ENCODE measurements around the gene OR1A1.
A peak's percentile ranks its signal among the peaks of the same experiment; 100 is the strongest.
"Not testable (repeated sequence)": the region's sequence is repeated elsewhere in the genome, so short reads cannot be mapped to it uniquely, and the experiment has no call there.

OR1A1 gene

GRCh38 chr17:3207367-3207766, at the start of gene OR1A1:
OR1A1 (plus strand) TSS chr17:3207667; CDS start chr17:3215621, 7,954 bp downstream.
- ATAC-seq (replicated peaks) (no peak), DNase-seq (no peak)
- H3K4me1 Mint-ChIP-seq, result no peaks in the 10 kb centered on the region
- H3K27me3 Mint-ChIP-seq, result peaks cover 17 to 27% of the 10 kb centered on the region in 2 donors
- H3K27ac Mint-ChIP-seq, result no peak within 1 kb of the TSS
- peaks cover 15 to 16% of the 10 kb centered on the region in 2 donors for H3K9me3 Mint-ChIP-seq
- H3K4me3 Mint-ChIP-seq, result no peak within 1 kb of the TSS
- peaks cover 1 to 11% of the 10 kb centered on the region in 2 donors for H3K36me3 Mint-ChIP-seq

GRCh38 chr17:3167574-3167973, 39.9 kb upstream of the OR1A1 start:
- ATAC-seq (replicated peaks), result peak; percentile 95 to 98
- Mint-ChIP-seq H3K27me3 (peaks cover 5 to 10% of the 10 kb centered on the region in 2 donors), H3K4me3 (peak overlapping the region in 1 of 2 donors; percentile 15), H3K9me3 (peaks cover 8 to 11% of the 10 kb centered on the region in 2 donors), H3K27ac (peak overlapping the region; percentile 21), H3K4me1 (peaks cover 12 to 24% of the 10 kb centered on the region in 2 donors), H3K36me3 (peaks cover 3 to 8% of the 10 kb centered on the region in 2 donors)
- peak; percentile 17 for DNase-seq

GRCh38 chr17:3189961-3190360, 17.5 kb upstream of the OR1A1 start:
- Mint-ChIP-seq H3K27ac (no peak overlapping the region), H3K9me3 (no peaks in the 10 kb centered on the region), H3K4me3 (no peak overlapping the region), H3K27me3 (peaks cover 4 to 21% of the 10 kb centered on the region in 2 donors), H3K36me3 (peaks cover 0 to 1% of the 10 kb centered on the region in 2 donors), H3K4me1 (no peaks in the 10 kb centered on the region)
- ATAC-seq (replicated peaks), result no peak
- DNase-seq, result no peak

- DNase-seq, result no peak
- no peak for ATAC-seq (replicated peaks)
- H3K36me3 Mint-ChIP-seq, result peaks cover 4 to 6% of the 10 kb centered on the region in 2 donors
- peaks cover 29% of the 10 kb centered on the region in 2 donors for H3K27me3 Mint-ChIP-seq
- no peak within 1 kb of the TSS for H3K27ac Mint-ChIP-seq
- H3K4me3 Mint-ChIP-seq, result no peak within 1 kb of the TSS
- peaks cover 7% of the 10 kb centered on the region in 2 donors for H3K9me3 Mint-ChIP-seq
- H3K4me1 Mint-ChIP-seq, result no peaks in the 10 kb centered on the region
Measured at GRCh38 chr17:3197219-3197618, 10.2 kb upstream of the OR1A1 start, which contains the start of gene OR1A2. OR1A2 (plus strand) TSS chr17:3197519; CDS start chr17:3197519, 0 bp downstream.

- Mint-ChIP-seq H3K27ac (no peak overlapping the region), H3K4me1 (peaks cover 0 to 2% of the 10 kb centered on the region in 2 donors), H3K9me3 (peaks cover 9 to 13% of the 10 kb centered on the region in 2 donors), H3K36me3 (peaks cover 1 to 10% of the 10 kb centered on the region in 2 donors), H3K27me3 (peaks cover 23 to 32% of the 10 kb centered on the region in 2 donors), H3K4me3 (no peak overlapping the region)
- ATAC-seq (replicated peaks) (no peak), DNase-seq (no peak)
Measured at GRCh38 chr17:3208484-3208883, 1.0 kb downstream of the OR1A1 start.

- H3K9me3 Mint-ChIP-seq, result peaks cover 0 to 8% of the 10 kb centered on the region in 2 donors
- ATAC-seq (replicated peaks) (no peak), DNase-seq (no peak)
- no peak overlapping the region for H3K4me3 Mint-ChIP-seq
- peaks cover 31 to 37% of the 10 kb centered on the region in 2 donors for H3K27me3 Mint-ChIP-seq
- H3K36me3 Mint-ChIP-seq, result no peaks in the 10 kb centered on the region
- H3K27ac Mint-ChIP-seq, result no peak overlapping the region
- peaks cover 3 to 5% of the 10 kb centered on the region in 2 donors for H3K4me1 Mint-ChIP-seq
Measured at GRCh38 chr17:3213001-3213400, 5.5 kb downstream of the OR1A1 start.

GRCh38 chr17:3213587-3213986, 6.1 kb downstream of the OR1A1 start:
- Mint-ChIP-seq H3K9me3 (peaks cover 4 to 12% of the 10 kb centered on the region in 2 donors), H3K4me3 (no peak overlapping the region), H3K27ac (no peak overlapping the region), H3K27me3 (peaks cover 35 to 40% of the 10 kb centered on the region in 2 donors), H3K4me1 (peaks cover 3 to 5% of the 10 kb centered on the region in 2 donors), H3K36me3 (no peaks in the 10 kb centered on the region)
- no peak for ATAC-seq (replicated peaks)
- DNase-seq, result no peak

GRCh38 chr17:3219978-3220377, 12.5 kb downstream of the OR1A1 start:
- peaks cover 10 to 13% of the 10 kb centered on the region in 2 donors for H3K9me3 Mint-ChIP-seq

GRCh38 chr17:3221850-3222249, 14.4 kb downstream of the OR1A1 start:
- ATAC-seq (replicated peaks) (no peak), DNase-seq (no peak)
- Mint-ChIP-seq H3K36me3 (no peaks in the 10 kb centered on the region), H3K9me3 (peaks cover 10 to 13% of the 10 kb centered on the region in 2 donors), H3K27me3 (peaks cover 20 to 21% of the 10 kb centered on the region in 2 donors), H3K4me3 (no peak overlapping the region), H3K27ac (no peak overlapping the region), H3K4me1 (peaks cover 8 to 15% of the 10 kb centered on the region in 2 donors)

More at GRCh38 chr17:3219978-3220377, 12.5 kb downstream of the OR1A1 start:
- not testable (repeated sequence) for ATAC-seq (replicated peaks); H3K36me3 Mint-ChIP-seq; H3K27ac Mint-ChIP-seq; DNase-seq; H3K4me3 Mint-ChIP-seq
- peaks cover 25 to 28% of the 10 kb centered on the region in 2 donors for H3K27me3 Mint-ChIP-seq
- H3K4me1 Mint-ChIP-seq, result peaks cover 8 to 15% of the 10 kb centered on the region in 2 donors

GRCh38 chr17:3222505-3222904, 15.0 kb downstream of the OR1A1 start:
- H3K27me3 Mint-ChIP-seq, result peaks cover 15 to 16% of the 10 kb centered on the region in 2 donors
- H3K36me3 Mint-ChIP-seq, result no peaks in the 10 kb centered on the region
- H3K9me3 Mint-ChIP-seq, result peaks cover 10% of the 10 kb centered on the region in 2 donors
- H3K27ac Mint-ChIP-seq, result no peak overlapping the region
- H3K4me1 Mint-ChIP-seq, result peaks cover 8 to 15% of the 10 kb centered on the region in 2 donors
- no peak for DNase-seq
- peak overlapping the region in 1 of 2 donors; percentile 44 for H3K4me3 Mint-ChIP-seq
- ATAC-seq (replicated peaks), result no peak

GRCh38 chr17:3224721-3225352, 17.4 kb downstream of the OR1A1 start:
- DNase-seq, result not testable (repeated sequence)
- H3K27me3 Mint-ChIP-seq, result peaks cover 12 to 13% of the 10 kb centered on the region in 2 donors

GRCh38 chr17:3232300-3232699, 24.8 kb downstream of the OR1A1 start:
- not testable (repeated sequence) for H3K27ac Mint-ChIP-seq; H3K4me1 Mint-ChIP-seq; H3K4me3 Mint-ChIP-seq; H3K9me3 Mint-ChIP-seq; H3K27me3 Mint-ChIP-seq; ATAC-seq (replicated peaks); DNase-seq; H3K36me3 Mint-ChIP-seq

More at GRCh38 chr17:3224721-3225352, 17.4 kb downstream of the OR1A1 start:
- H3K4me3 Mint-ChIP-seq; H3K27ac Mint-ChIP-seq; ATAC-seq (replicated peaks); H3K9me3 Mint-ChIP-seq; H3K36me3 Mint-ChIP-seq: not testable (repeated sequence)
- peaks cover 8 to 15% of the 10 kb centered on the region in 2 donors for H3K4me1 Mint-ChIP-seq

GRCh38 chr17:3238685-3239084, 31.2 kb downstream of the OR1A1 start:
- not testable (repeated sequence) for H3K9me3 Mint-ChIP-seq, H3K4me3 Mint-ChIP-seq, H3K36me3 Mint-ChIP-seq, H3K27me3 Mint-ChIP-seq, DNase-seq, H3K4me1 Mint-ChIP-seq, H3K27ac Mint-ChIP-seq
- peak; percentile 59 to 79 for ATAC-seq (replicated peaks)

GRCh38 chr17:3241044-3241443, 33.6 kb downstream of the OR1A1 start:
- ATAC-seq (replicated peaks); H3K36me3 Mint-ChIP-seq; H3K27ac Mint-ChIP-seq; H3K4me1 Mint-ChIP-seq; H3K4me3 Mint-ChIP-seq; DNase-seq; H3K27me3 Mint-ChIP-seq; H3K9me3 Mint-ChIP-seq: not testable (repeated sequence)

GRCh38 chr17:3244841-3245240, 37.4 kb downstream of the OR1A1 start:
- H3K9me3 Mint-ChIP-seq; H3K27me3 Mint-ChIP-seq; H3K36me3 Mint-ChIP-seq; H3K27ac Mint-ChIP-seq; H3K4me3 Mint-ChIP-seq; H3K4me1 Mint-ChIP-seq; DNase-seq; ATAC-seq (replicated peaks): not testable (repeated sequence)

Data from stimulated activated naive B cell treated with anti-CD40 and anti-IgM and Interleukin-4, amounts not matched to agents 10 μg/mL and 1 μg/mL and 100 μg/mL, for 72 hours (primary cell).